HG02943 (cell line): ENCODE results near the gene VSTM4.

Experiments used
- ATAC-seq: cut with Tn5 transposase; IDR thresholded peaks from one replicate; pipeline ENCODE4 v1.9.1; 2021; ENCODE audit warnings: mild to moderate bottlenecking, low read depth, moderate library complexity; ENCODE audit not compliant: unreplicated experiment

Gene VSTM4

GRCh38 chr10:49144058-49144720 lies 28.9 kb upstream of the VSTM4 start:
- ATAC-seq = no peak

- no peak for ATAC-seq
Observed at GRCh38 chr10:49143249-49143648, 27.9 kb upstream of the VSTM4 start.

DNA sequence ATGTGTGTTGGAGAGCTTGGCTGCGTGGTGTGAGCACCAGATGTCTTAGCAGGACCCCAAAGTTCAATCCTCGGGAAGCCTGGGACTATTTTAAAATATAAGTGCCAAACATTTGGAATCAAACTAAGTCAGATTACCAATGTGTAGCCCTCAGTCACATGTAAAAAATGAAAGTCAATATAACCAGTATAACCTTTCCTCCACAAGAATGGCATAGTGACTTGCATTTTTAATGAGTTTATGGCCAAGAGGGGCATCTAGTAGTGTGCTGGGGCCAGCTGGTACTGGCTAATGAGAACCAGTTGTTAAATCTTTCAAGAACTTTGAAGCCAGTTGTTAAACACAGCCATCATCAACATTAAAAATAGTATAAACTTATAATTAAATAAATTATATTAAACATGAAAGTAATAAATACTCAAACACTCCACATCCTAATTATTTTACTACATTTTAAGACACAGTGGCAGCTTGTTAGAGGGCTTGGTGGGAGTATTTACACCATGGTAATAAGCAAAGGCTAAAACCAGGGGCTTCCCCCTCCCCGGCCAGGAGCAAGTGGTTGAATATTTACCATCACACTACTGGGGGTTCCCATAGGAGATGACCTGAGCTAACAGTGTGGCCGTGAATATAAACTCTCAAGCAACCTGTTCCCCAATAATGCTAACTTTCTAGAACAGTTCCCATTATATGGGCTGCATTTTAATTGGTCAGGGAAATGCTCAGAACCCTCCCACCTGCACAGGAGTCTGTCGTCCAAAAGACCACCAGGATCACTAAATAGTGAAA lies 26.4 kb upstream of the VSTM4 start:
- ATAC-seq = peak; percentile 78

- no peak for ATAC-seq
Observed at GRCh38 chr10:49140304-49141177, 25.2 kb upstream of the VSTM4 start.

GRCh38 chr10:49139846-49140195 lies 24.5 kb upstream of the VSTM4 start:
- no peak for ATAC-seq

DNA sequence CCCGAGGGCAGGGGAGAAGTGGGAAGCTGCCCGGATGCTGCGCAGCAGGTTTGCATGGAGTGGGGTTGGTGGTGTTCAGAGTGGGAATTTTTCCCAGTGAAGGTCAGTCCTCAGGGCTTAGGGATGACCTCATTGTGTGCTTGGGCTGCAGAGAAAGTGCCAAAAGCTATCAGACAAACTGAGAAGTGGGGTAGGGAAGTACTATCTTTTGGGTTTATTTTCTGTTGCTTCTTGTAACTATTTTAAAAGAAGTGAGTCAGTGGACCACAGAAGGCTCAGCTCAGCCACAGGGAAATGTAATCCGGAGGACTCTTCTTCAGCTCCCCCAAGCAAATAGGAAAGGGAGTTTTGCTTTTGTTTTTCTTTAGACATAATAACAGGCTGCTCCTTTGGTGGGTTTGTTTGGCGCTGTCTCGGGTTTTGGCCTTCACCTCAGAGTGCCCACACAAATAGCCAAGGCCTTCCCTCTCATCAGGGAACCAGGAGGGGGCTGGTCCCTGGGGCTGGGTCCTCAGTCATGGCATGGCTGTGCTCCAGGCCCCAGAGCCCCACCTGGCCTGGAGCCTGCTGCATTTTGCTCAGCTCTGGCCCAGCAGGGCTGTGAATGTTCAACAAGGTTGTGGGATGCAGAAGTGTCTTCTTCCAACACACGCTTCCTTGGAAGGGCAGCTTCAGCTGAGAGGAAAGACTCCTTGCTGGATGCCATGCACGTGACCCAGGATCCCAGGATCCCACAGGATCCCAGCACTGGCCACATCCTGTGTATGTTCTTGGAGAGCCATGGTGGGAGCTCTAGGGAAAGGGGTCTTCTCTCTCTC lies 23.9 kb upstream of the VSTM4 start:
- ATAC-seq = no peak

DNA sequence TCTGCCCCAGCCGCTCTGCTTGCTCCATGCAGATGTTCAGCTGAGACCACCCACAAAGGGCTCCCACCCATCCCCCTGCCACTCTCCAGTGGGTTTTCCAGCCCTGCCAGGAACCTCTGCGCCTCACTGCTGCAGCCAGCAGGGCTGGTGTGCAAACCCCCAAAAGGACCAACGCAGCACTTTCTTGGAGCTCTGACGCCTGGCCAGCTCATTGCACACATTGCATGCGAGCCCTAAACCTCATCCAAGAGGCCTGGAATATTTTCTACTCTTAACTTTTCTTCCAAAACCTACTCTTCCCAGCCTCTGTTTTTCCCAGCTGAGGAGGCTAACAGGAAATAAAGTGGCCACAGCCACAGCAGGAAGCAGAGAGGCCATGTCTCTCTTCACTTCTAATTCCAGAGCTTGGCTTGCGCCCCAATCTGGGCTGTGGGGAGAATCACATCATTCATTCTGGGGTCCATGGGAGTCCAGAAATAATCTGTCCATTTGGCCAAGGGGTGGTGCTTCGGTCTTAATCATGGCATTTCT lies 23.1 kb upstream of the VSTM4 start:
- no peak for ATAC-seq

- no peak for ATAC-seq
Observed at GRCh38 chr10:49136525-49136924, 21.2 kb upstream of the VSTM4 start.

GRCh38 chr10:49135575-49136313 lies 20.4 kb upstream of the VSTM4 start:
- ATAC-seq = no peak

DNA sequence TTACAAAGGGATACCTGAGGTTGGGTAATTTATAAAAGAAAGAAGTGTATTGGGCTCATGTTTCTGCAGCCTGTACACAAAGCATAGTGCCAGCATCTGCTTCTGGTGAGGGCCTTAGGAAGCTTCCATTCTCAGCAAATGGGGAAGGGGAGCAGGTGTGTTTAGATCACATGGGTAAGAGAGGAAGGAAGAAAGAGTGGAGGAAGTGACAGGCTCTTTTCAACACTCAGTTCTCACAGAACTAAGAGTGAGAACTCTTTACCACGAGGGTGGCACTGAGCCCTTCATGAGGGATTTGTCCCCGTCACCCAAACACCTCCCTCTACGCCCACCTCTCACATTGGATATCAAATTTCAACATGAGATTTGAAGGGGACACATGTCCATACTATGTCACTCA lies 19.0 kb upstream of the VSTM4 start:
- no peak for ATAC-seq

DNA sequence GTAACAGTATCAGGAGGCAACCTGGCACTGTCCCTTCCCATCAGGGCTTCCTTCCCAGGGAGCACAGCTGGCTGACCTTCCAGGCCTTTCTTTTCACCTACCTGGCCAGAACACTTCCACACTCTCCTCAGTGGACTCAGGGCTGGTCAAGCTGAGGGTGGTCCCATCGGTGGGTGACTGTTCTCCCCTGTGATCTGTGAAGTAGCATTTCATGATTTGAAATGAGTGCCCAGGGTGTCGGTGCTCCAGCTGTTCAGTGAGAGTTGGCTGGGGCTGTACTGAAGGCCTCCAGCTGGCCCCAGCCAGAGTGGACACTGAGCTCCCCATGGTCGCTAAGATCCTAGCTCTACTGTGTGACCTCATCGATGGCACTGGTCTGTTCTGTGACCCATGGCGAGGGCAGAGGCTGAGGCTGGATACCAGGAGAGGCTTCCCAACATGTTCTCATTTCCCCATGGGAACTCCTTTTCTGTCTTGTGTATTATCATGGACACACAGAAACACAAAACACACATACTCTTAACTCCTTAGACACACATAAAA lies 18.5 kb upstream of the VSTM4 start, which contains the start of gene FAM170B:
TSS of gene FAM170B (minus strand) at position 316 of the 543 bp plus-strand sequence. CDS start at position 213, 103 bp downstream.
- no peak for ATAC-seq

- ATAC-seq = no peak
Observed at GRCh38 chr10:49132362-49132737, 17.0 kb upstream of the VSTM4 start.

DNA sequence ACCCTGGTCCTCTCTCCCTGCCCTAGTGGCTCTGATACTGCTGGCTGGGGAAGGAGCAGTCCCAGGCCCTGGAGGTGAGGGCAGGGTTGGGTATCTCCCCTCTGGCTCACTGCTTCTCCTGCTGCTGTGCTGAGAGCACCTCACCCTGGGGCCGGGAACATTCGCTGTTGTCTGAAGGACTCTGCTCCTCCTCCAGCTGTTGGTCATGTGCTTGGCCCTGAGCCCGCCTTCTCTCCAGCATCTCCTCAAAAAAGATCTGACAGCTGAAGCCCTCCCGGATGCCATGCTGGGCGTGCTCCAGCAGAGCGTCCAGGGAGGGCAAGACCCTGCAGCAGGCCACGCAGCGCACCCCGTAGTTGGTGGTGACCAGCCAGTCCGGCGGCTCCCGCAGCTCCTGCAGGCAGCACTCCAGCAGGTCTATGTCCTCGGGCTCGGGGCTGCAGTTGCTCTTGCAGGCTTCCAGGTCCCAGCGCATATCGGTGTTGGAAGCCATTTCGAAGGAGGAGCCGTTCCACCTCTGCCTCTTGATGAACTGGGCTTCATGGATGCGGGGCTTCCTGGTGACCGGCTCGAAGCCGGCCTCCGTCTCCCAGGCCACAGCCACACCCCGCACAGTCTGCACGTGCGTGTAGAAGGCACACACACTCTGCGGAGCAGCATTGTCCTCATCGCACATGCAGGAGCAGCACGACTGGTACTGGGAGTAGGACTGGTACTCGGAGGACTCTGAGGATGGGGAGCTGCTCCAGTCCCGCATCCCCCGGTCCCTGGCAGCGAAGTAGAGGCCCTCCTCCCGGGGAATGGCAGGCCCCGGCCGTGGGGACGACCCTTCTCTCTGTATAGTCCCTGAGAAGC lies 16.4 kb upstream of the VSTM4 start:
- no peak for ATAC-seq

DNA sequence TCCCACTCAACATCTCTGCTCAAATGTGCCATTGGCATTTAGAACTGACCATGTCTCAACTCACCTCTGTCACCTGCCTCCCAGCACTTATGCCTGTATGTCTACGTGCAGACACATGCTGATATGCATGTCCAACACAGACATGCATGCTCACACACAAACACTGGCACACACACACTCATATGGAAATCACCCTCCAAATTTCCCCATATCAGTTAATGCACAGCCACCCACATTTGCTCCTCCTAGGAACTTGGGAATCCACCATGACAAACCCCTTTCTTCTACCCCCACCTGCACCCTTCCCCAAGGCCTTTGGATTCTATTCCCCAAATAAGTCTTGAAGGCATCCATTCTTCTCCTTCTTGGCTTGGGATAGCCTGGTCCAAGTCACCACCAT lies 14.1 kb upstream of the VSTM4 start:
- no peak for ATAC-seq

GRCh38 chr10:49128854-49129253 lies 13.5 kb upstream of the VSTM4 start:
- ATAC-seq = no peak

GRCh38 chr10:49123981-49124950 lies 8.9 kb upstream of the VSTM4 start:
- no peak for ATAC-seq

DNA sequence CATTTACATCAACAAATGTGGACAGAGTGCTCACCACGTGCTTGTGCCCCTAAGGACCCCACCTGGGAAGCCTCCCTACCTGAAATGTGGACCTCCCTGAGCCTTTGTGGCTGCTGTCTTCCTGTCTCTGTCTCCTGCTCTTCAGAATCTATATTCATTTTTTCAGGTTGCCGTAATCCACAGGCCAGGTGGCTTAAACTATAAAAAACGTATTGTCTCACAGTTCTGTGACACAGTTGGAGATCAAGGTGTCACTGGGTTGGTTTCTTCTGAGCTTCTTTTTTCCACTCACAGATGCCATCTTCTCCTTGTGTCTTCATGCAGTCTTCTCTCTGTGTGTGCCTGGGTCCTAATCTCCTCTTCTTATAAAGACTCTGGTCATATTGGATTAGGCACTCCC lies 5.6 kb upstream of the VSTM4 start:
- ATAC-seq = no peak
